Trophoblast cell (in vitro differentiated cells and primary cell): ENCODE data around the gene PTPN23.
A peak's percentile ranks its signal among the peaks of the same experiment; 100 is the strongest.

ENCODE experiments used
- DNase-seq, 2 donors: peaks; one replicate each; pipeline ENCODE4 v3.0.0-alpha.2; 2016
- H2AFZ ChIP-seq: 2 replicates; pipeline ENCODE4 v1.6.1; 2013; ENCODE audit warnings: low read length, moderate library complexity, mild to moderate bottlenecking; ENCODE audit not compliant: insufficient read depth, poor library complexity
- H2AK5ac ChIP-seq: 2 replicates; pipeline ENCODE4 v1.6.1; 2013; ENCODE audit warnings: mild to moderate bottlenecking, low read length
- H2BK120ac ChIP-seq: 2 replicates; pipeline ENCODE4 v1.6.1; 2013; ENCODE audit warnings: low read length, mild to moderate bottlenecking, moderate library complexity; ENCODE audit not compliant: insufficient read depth, poor library complexity
- H2BK12ac ChIP-seq: 2 replicates; pipeline ENCODE4 v1.6.1; 2013; ENCODE audit warnings: mild to moderate bottlenecking, low read length, moderate library complexity
- H2BK5ac ChIP-seq: 2 replicates; pipeline ENCODE4 v1.6.1; 2013; ENCODE audit warnings: low read length, low read depth, moderate library complexity, mild to moderate bottlenecking; ENCODE audit not compliant: poor library complexity
- H3K14ac ChIP-seq: 2 replicates; pipeline ENCODE4 v1.6.1; 2013; ENCODE audit warnings: mild to moderate bottlenecking, low read length
- H3K18ac ChIP-seq: 2 replicates; pipeline ENCODE4 v1.6.1; 2013; ENCODE audit warnings: mild to moderate bottlenecking, low read length
- H3K23ac ChIP-seq: 2 replicates; pipeline ENCODE4 v1.6.1; 2013; ENCODE audit warnings: low read length
- H3K27ac ChIP-seq: 2 replicates; pipeline ENCODE4 v1.5.1; 2013; ENCODE audit warnings: low read depth, mild to moderate bottlenecking, inconsistent platforms, low read length, moderate library complexity
- H3K27me3 ChIP-seq: 2 replicates; pipeline ENCODE4 v1.6.1; 2013; ENCODE audit warnings: inconsistent platforms, mild to moderate bottlenecking, low read length, moderate library complexity; ENCODE audit not compliant: insufficient read depth
- H3K36me3 ChIP-seq, 2 experiments: 1 replicate in 1 of 2; 2 replicates in 1 of 2; pipeline ENCODE4 v1.6.1; 2013; ENCODE audit warnings: low read length in 2 of 2, mild to moderate bottlenecking in 2 of 2, moderate library complexity in 1 of 2; ENCODE audit not compliant: insufficient read depth in 2 of 2, control insufficient read depth in 1 of 2
- H3K4ac ChIP-seq: 2 replicates; pipeline ENCODE4 v1.6.1; 2013; ENCODE audit warnings: low read depth, mild to moderate bottlenecking, low read length, moderate library complexity
- H3K4me1 ChIP-seq, 2 experiments: 1 replicate in 1 of 2; 2 replicates in 1 of 2; pipeline ENCODE4 v1.6.1; 2013; ENCODE audit warnings: low read length in 2 of 2, mild to moderate bottlenecking in 2 of 2, moderate library complexity in 1 of 2; ENCODE audit not compliant: insufficient read depth in 2 of 2, control insufficient read depth in 1 of 2
- H3K4me2 ChIP-seq: 2 replicates; pipeline ENCODE4 v1.6.1; 2013; ENCODE audit warnings: inconsistent platforms, mild to moderate bottlenecking, low read length, moderate library complexity
- H3K4me3 ChIP-seq: 2 replicates; pipeline ENCODE4 v1.5.1; 2013; ENCODE audit warnings: mild to moderate bottlenecking, low read depth, low read length, inconsistent platforms
- H3K79me1 ChIP-seq: one replicate; pipeline ENCODE4 v1.6.1; 2013; ENCODE audit warnings: low read length
- H3K79me2 ChIP-seq: 2 replicates; pipeline ENCODE4 v1.6.1; 2013; ENCODE audit warnings: low read length, mild to moderate bottlenecking; ENCODE audit not compliant: control insufficient read depth, insufficient read depth, poor library complexity
- H3K9ac ChIP-seq: 2 replicates; pipeline ENCODE4 v1.6.1; 2013; ENCODE audit warnings: mild to moderate bottlenecking, low read length
- H3K9me3 ChIP-seq: 2 replicates; pipeline ENCODE4 v1.6.1; 2013; ENCODE audit warnings: low read depth, mild to moderate bottlenecking, control low read depth, inconsistent platforms, low read length; ENCODE audit not compliant: insufficient read depth
- H4K12ac ChIP-seq: 2 replicates; pipeline ENCODE4 v1.6.1; 2013; ENCODE audit warnings: low read depth, mild to moderate bottlenecking, low read length, moderate library complexity
- H4K8ac ChIP-seq: 2 replicates; pipeline ENCODE4 v1.6.1; 2013; ENCODE audit warnings: low read depth, mild to moderate bottlenecking, low read length, moderate library complexity
- H4K91ac ChIP-seq: one replicate; pipeline ENCODE4 v1.6.1; 2013; ENCODE audit warnings: low read depth, mild to moderate bottlenecking, low read length, moderate library complexity
- WGBS: extraction: QIAGEN DNeasy Blood & Tissue Kit; methylation state at CpG from one replicate; pipeline ENCODE4 v1.1.7; 2013; ENCODE audit warnings: missing lambda C conversion rate; ENCODE audit not compliant: insufficient read length, insufficient coverage; ENCODE audit errors: extremely low coverage; 5-methylcytosine and 5-hydroxymethylcytosine counted together

PTPN23 gene

GRCh38 chr3:47399531-47400270 lies 18.9 kb downstream of the PTPN23 start:
- no peak overlapping the region for H3K4me2 ChIP-seq
- H2BK12ac ChIP-seq: no peak overlapping the region
- no peak overlapping the region for H3K4me3 ChIP-seq
- no peak overlapping the region for H3K23ac ChIP-seq
- H3K4me1 ChIP-seq: peaks cover 7 to 9% of the 10 kb centered on the region in 2 experiments
- H4K12ac ChIP-seq: no peak overlapping the region
- H4K8ac ChIP-seq: no peak overlapping the region
- no peak overlapping the region for H3K18ac ChIP-seq
- no peak overlapping the region for H2AK5ac ChIP-seq
- H2AFZ ChIP-seq: no peak overlapping the region
- no peak overlapping the region for H4K91ac ChIP-seq
- H3K4ac ChIP-seq: no peak overlapping the region
- peaks cover 2% of the 10 kb centered on the region for H3K79me2 ChIP-seq
- H2BK5ac ChIP-seq: no peak overlapping the region
- H2BK120ac ChIP-seq: no peak overlapping the region
- H3K9ac ChIP-seq: no peak overlapping the region
- peaks cover 13 to 17% of the 10 kb centered on the region in 2 experiments for H3K36me3 ChIP-seq
- peaks cover 1% of the 10 kb centered on the region for H3K9me3 ChIP-seq
- H3K27ac ChIP-seq: no peak overlapping the region
- no peak overlapping the region for H3K14ac ChIP-seq
- no peaks in the 10 kb centered on the region for H3K79me1 ChIP-seq
- H3K27me3 ChIP-seq: no peaks in the 10 kb centered on the region
- WGBS: no CpG with 5 or more reads among the region's 9 CpGs
- DNase-seq: peak; percentile 89 to 90

- H3K79me1 ChIP-seq: no peaks in the 10 kb centered on the region
- H2AK5ac ChIP-seq: no peak overlapping the region
- H2AFZ ChIP-seq: no peak overlapping the region
- WGBS: no CpG with 5 or more reads among the region's 13 CpGs
- H3K36me3 ChIP-seq: peaks cover 41 to 43% of the 10 kb centered on the region in 2 experiments
- H3K4me2 ChIP-seq: no peak overlapping the region
- H2BK12ac ChIP-seq: no peak overlapping the region
- no peak for DNase-seq
- no peak overlapping the region for H3K18ac ChIP-seq
- no peak overlapping the region for H2BK5ac ChIP-seq
- H3K4me3 ChIP-seq: no peak overlapping the region
- no peak overlapping the region for H2BK120ac ChIP-seq
- H3K79me2 ChIP-seq: peaks cover 2% of the 10 kb centered on the region
- H3K9me3 ChIP-seq: peaks cover 3% of the 10 kb centered on the region
- H4K91ac ChIP-seq: no peak overlapping the region
- no peaks in the 10 kb centered on the region for H3K27me3 ChIP-seq
- H4K12ac ChIP-seq: no peak overlapping the region
- no peak overlapping the region for H3K4ac ChIP-seq
- H4K8ac ChIP-seq: no peak overlapping the region
- H3K23ac ChIP-seq: no peak overlapping the region
- no peak overlapping the region for H3K9ac ChIP-seq
- H3K14ac ChIP-seq: no peak overlapping the region
- H3K27ac ChIP-seq: no peak overlapping the region
- no peaks in the 10 kb centered on the region for H3K4me1 ChIP-seq
Observed at GRCh38 chr3:47404431-47404876, 23.6 kb downstream of the PTPN23 start.

- no peak for DNase-seq
- WGBS: no CpG with 5 or more reads among the region's 9 CpGs
- peaks cover 47 to 50% of the 10 kb centered on the region in 2 experiments for H3K36me3 ChIP-seq
- H2AK5ac ChIP-seq: no peak overlapping the region
- H3K9ac ChIP-seq: no peak overlapping the region
- no peak overlapping the region for H3K14ac ChIP-seq
- H3K27me3 ChIP-seq: no peaks in the 10 kb centered on the region
- H3K18ac ChIP-seq: no peak overlapping the region
- no peaks in the 10 kb centered on the region for H3K79me1 ChIP-seq
- H4K8ac ChIP-seq: no peak overlapping the region
- H3K79me2 ChIP-seq: peaks cover 2% of the 10 kb centered on the region
- H3K4me2 ChIP-seq: no peak overlapping the region
- H3K4me3 ChIP-seq: no peak overlapping the region
- no peak overlapping the region for H3K23ac ChIP-seq
- H3K9me3 ChIP-seq: peaks cover 3% of the 10 kb centered on the region
- H3K4me1 ChIP-seq: no peaks in the 10 kb centered on the region
- H4K91ac ChIP-seq: no peak overlapping the region
- no peak overlapping the region for H2BK12ac ChIP-seq
- H3K27ac ChIP-seq: no peak overlapping the region
- H2BK5ac ChIP-seq: no peak overlapping the region
- H2BK120ac ChIP-seq: no peak overlapping the region
- no peak overlapping the region for H4K12ac ChIP-seq
- H3K4ac ChIP-seq: no peak overlapping the region
- H2AFZ ChIP-seq: no peak overlapping the region
Observed at GRCh38 chr3:47404955-47405790, 24.4 kb downstream of the PTPN23 start.

- H3K4me3 ChIP-seq: no peak overlapping the region
- no CpG with 5 or more reads among the region's 31 CpGs for WGBS
- H2BK120ac ChIP-seq: no peak overlapping the region
- H2BK5ac ChIP-seq: no peak overlapping the region
- no peak overlapping the region for H3K14ac ChIP-seq
- no peak overlapping the region for H3K4ac ChIP-seq
- peaks cover 2% of the 10 kb centered on the region for H3K79me2 ChIP-seq
- H3K27me3 ChIP-seq: no peaks in the 10 kb centered on the region
- no peak overlapping the region for H4K91ac ChIP-seq
- no peak overlapping the region for H3K23ac ChIP-seq
- no peak for DNase-seq
- no peak overlapping the region for H2AK5ac ChIP-seq
- peaks cover 51 to 58% of the 10 kb centered on the region in 2 experiments for H3K36me3 ChIP-seq
- no peak overlapping the region for H4K12ac ChIP-seq
- H3K4me1 ChIP-seq: no peaks in the 10 kb centered on the region
- no peaks in the 10 kb centered on the region for H3K79me1 ChIP-seq
- no peak overlapping the region for H3K18ac ChIP-seq
- H4K8ac ChIP-seq: no peak overlapping the region
- H3K4me2 ChIP-seq: no peak overlapping the region
- H2AFZ ChIP-seq: no peak overlapping the region
- no peak overlapping the region for H2BK12ac ChIP-seq
- H3K9me3 ChIP-seq: peaks cover 3% of the 10 kb centered on the region
- H3K27ac ChIP-seq: no peak overlapping the region
- no peak overlapping the region for H3K9ac ChIP-seq
Observed at GRCh38 chr3:47405820-47406761, 25.3 kb downstream of the PTPN23 start.
